ENCODE data around the gene FBXL20. TPM values are rescaled to one million over a fixed set of nuclear protein-coding genes. Genes with fewer than 3 reads are reported as not detected.

The FBXL20 gene
- total and polyA plus RNA-seq, 4 experiments from 2014 or later, result 1.5 to 38.5 (median 19.7) TPM

GRCh38 chr17:39229274-39229913 is 172.0 kb downstream of the FBXL20 start:
- H3K4me3 Mint-ChIP-seq, result no peak overlapping the region
- H3K4me1 Mint-ChIP-seq, result peaks cover 11 to 19% (median 15%) of the 10 kb centered on the region in 4 donors
- Histone ChIP-seq H3K9me3 (ENCODE audit: control insufficient read depth in 1 of 2, low read length in 2 of 2) (no peaks in the 10 kb centered on the region), H3K27ac (ENCODE audit: low read depth, low read length) (no peak overlapping the region), H3K27me3 (ENCODE audit: insufficient read depth, low read length) (peaks cover 11% of the 10 kb centered on the region), H3K4me1 (ENCODE audit: insufficient read depth, low read length) (peaks cover 26% of the 10 kb centered on the region), H3K36me3 (ENCODE audit: insufficient read depth, low read length) (no peaks in the 10 kb centered on the region), H3K4me3 (ENCODE audit: low read length in 2 of 2) (no peak overlapping the region)
- intact Hi-C loops (cut with micrococcal nuclease), result no loop called here
- ChIA-PET POLR2A (ENCODE audit: partially characterized antibody) (no interaction called here), CTCF (ENCODE audit: partially characterized antibody) (interaction anchor here (1.1 to 21.0 kb wide), 2 partner anchors 9 to 22 kb away, joined by 3 to 554 read pairs; partner anchors contain the start of gene RPL19)
- H3K9me3 Mint-ChIP-seq, result no peaks in the 10 kb centered on the region
- no peak overlapping the region for H3K27ac Mint-ChIP-seq
- peaks cover 18 to 36% of the 10 kb centered on the region in 2 donors for H3K27me3 Mint-ChIP-seq
- no peaks in the 10 kb centered on the region for H3K36me3 Mint-ChIP-seq
- DNase-seq, result no peak

- H3K4me3 Mint-ChIP-seq, result peak overlapping the region in 1 of 8 donors; percentile 49
- peaks cover 11 to 29% (median 16%) of the 10 kb centered on the region in 4 donors for H3K4me1 Mint-ChIP-seq
Observed at GRCh38 chr17:39227364-39227919, 174.0 kb downstream of the FBXL20 start.

GRCh38 chr17:39225959-39226683 is 175.3 kb downstream of the FBXL20 start:
- Histone ChIP-seq H3K36me3 (ENCODE audit: insufficient read depth, low read length) (no peaks in the 10 kb centered on the region), H3K27ac (ENCODE audit: low read depth, low read length) (no peak overlapping the region), H3K9me3 (ENCODE audit: control insufficient read depth in 1 of 2, low read length in 2 of 2) (no peaks in the 10 kb centered on the region), H3K27me3 (ENCODE audit: insufficient read depth, low read length) (peaks cover 19% of the 10 kb centered on the region), H3K4me1 (ENCODE audit: insufficient read depth, low read length) (peaks cover 16% of the 10 kb centered on the region), H3K4me3 (ENCODE audit: low read length in 2 of 2) (no peak overlapping the region)
- H3K27ac Mint-ChIP-seq, result peak overlapping the region in 3 of 7 donors; percentile 30 to 54 (median 33)
- H3K9me3 Mint-ChIP-seq, result peaks cover 0 to 2% (median 0%) of the 10 kb centered on the region in 8 donors
- intact Hi-C loops (cut with micrococcal nuclease), result no loop called here
- DNase-seq, result no peak
- H3K27me3 Mint-ChIP-seq, result peaks cover 24 to 38% of the 10 kb centered on the region in 2 donors
- ChIA-PET CTCF (ENCODE audit: partially characterized antibody) (interaction anchor here (1.0 kb wide), 1 partner anchor 13 kb away, joined by 4 read pairs; no protein-coding TSS in a partner anchor), POLR2A (ENCODE audit: partially characterized antibody) (interaction anchor here (0.7 to 2.1 kb wide), 3 partner anchors 10 to 17 kb away, joined by 3 to 5 read pairs (median 4); no protein-coding TSS in a partner anchor)
- no peaks in the 10 kb centered on the region for H3K36me3 Mint-ChIP-seq
- peak overlapping the region; percentile 67 to 84 (median 72) for H3K4me3 Mint-ChIP-seq
- H3K4me1 Mint-ChIP-seq, result peaks cover 4 to 17% (median 7%) of the 10 kb centered on the region in 4 donors

More at GRCh38 chr17:39227364-39227919, 174.0 kb downstream of the FBXL20 start:
- Histone ChIP-seq H3K9me3 (ENCODE audit: control insufficient read depth in 1 of 2, low read length in 2 of 2) (no peaks in the 10 kb centered on the region), H3K27me3 (ENCODE audit: insufficient read depth, low read length) (peaks cover 19% of the 10 kb centered on the region), H3K4me1 (ENCODE audit: insufficient read depth, low read length) (peaks cover 26% of the 10 kb centered on the region), H3K36me3 (ENCODE audit: insufficient read depth, low read length) (no peaks in the 10 kb centered on the region), H3K27ac (ENCODE audit: low read depth, low read length) (no peak overlapping the region), H3K4me3 (ENCODE audit: low read length in 2 of 2) (no peak overlapping the region)
- H3K36me3 Mint-ChIP-seq, result no peaks in the 10 kb centered on the region
- POLR2A ChIA-PET (ENCODE audit: partially characterized antibody), result interaction anchor here (2.1 kb wide), 1 partner anchor 8 kb away, joined by 5 read pairs; no protein-coding TSS in a partner anchor
- H3K27ac Mint-ChIP-seq, result no peak overlapping the region
- H3K9me3 Mint-ChIP-seq, result peaks cover 0 to 2% (median 0%) of the 10 kb centered on the region in 8 donors
- CTCF ChIA-PET (ENCODE audit: partially characterized antibody), result no interaction called here
- intact Hi-C loops (cut with micrococcal nuclease), result no loop called here
- peaks cover 28 to 43% of the 10 kb centered on the region in 2 donors for H3K27me3 Mint-ChIP-seq
- no peak for DNase-seq

GRCh38 chr17:39225308-39225958 is 176.0 kb downstream of the FBXL20 start, which contains the start of gene STAC2:
STAC2 (minus strand) TSS chr17:39225945; CDS start chr17:39225502, 443 bp downstream.
- peak within 1 kb of the TSS in 5 of 7 donors; percentile 30 to 82 (median 54) for H3K27ac Mint-ChIP-seq
- intact Hi-C loops (cut with micrococcal nuclease), result no loop called here
- Histone ChIP-seq H3K36me3 (ENCODE audit: insufficient read depth, low read length) (no peaks in the 10 kb centered on the region), H3K27ac (ENCODE audit: low read depth, low read length) (no peak within 1 kb of the TSS), H3K27me3 (ENCODE audit: insufficient read depth, low read length) (peaks cover 19% of the 10 kb centered on the region), H3K4me3 (ENCODE audit: low read length in 2 of 2) (no peak within 1 kb of the TSS), H3K9me3 (ENCODE audit: control insufficient read depth in 1 of 2, low read length in 2 of 2) (no peaks in the 10 kb centered on the region), H3K4me1 (ENCODE audit: insufficient read depth, low read length) (peaks cover 16% of the 10 kb centered on the region)
- no peak for DNase-seq
- peaks cover 24 to 35% of the 10 kb centered on the region in 2 donors for H3K27me3 Mint-ChIP-seq
- H3K4me1 Mint-ChIP-seq, result peaks cover 4 to 17% (median 7%) of the 10 kb centered on the region in 4 donors
- peak within 1 kb of the TSS; percentile 74 to 84 (median 76) for H3K4me3 Mint-ChIP-seq
- no peaks in the 10 kb centered on the region for H3K36me3 Mint-ChIP-seq
- H3K9me3 Mint-ChIP-seq, result peaks cover 0 to 2% (median 0%) of the 10 kb centered on the region in 8 donors
- POLR2A ChIA-PET (ENCODE audit: partially characterized antibody), result interaction anchor here (1.8 to 2.1 kb wide), 2 partner anchors 10 to 13 kb away, joined by 4 to 5 read pairs; no protein-coding TSS in a partner anchor
- CTCF ChIA-PET (ENCODE audit: partially characterized antibody), result interaction anchor here (1.0 kb wide), 1 partner anchor 14 kb away, joined by 4 read pairs; no protein-coding TSS in a partner anchor

- no peak for DNase-seq
Observed at GRCh38 chr17:39224778-39225307, 176.6 kb downstream of the FBXL20 start.

GRCh38 chr17:39223907-39224777 is 177.3 kb downstream of the FBXL20 start:
- Histone ChIP-seq H3K4me3 (ENCODE audit: low read length in 2 of 2) (no peak overlapping the region), H3K36me3 (ENCODE audit: insufficient read depth, low read length) (no peaks in the 10 kb centered on the region), H3K27me3 (ENCODE audit: insufficient read depth, low read length) (peaks cover 19% of the 10 kb centered on the region), H3K9me3 (ENCODE audit: control insufficient read depth in 1 of 2, low read length in 2 of 2) (no peaks in the 10 kb centered on the region), H3K27ac (ENCODE audit: low read depth, low read length) (no peak overlapping the region), H3K4me1 (ENCODE audit: insufficient read depth, low read length) (peaks cover 16% of the 10 kb centered on the region)
- ChIA-PET POLR2A (ENCODE audit: partially characterized antibody) (no interaction called here), CTCF (ENCODE audit: partially characterized antibody) (interaction anchor here (1.3 to 2.1 kb wide), 2 partner anchors 14 to 18 kb away, joined by 4 to 6 read pairs; no protein-coding TSS in a partner anchor)
- H3K9me3 Mint-ChIP-seq, result peaks cover 0 to 2% (median 0%) of the 10 kb centered on the region in 8 donors
- H3K27ac Mint-ChIP-seq, result peak overlapping the region in 1 of 7 donors; percentile 7
- H3K36me3 Mint-ChIP-seq, result no peaks in the 10 kb centered on the region
- peak overlapping the region in 7 of 8 donors; percentile 17 to 77 (median 66) for H3K4me3 Mint-ChIP-seq
- no peak for DNase-seq
- H3K27me3 Mint-ChIP-seq, result peaks cover 19 to 30% of the 10 kb centered on the region in 2 donors
- H3K4me1 Mint-ChIP-seq, result peaks cover 6 to 17% (median 7%) of the 10 kb centered on the region in 4 donors
- intact Hi-C loops (cut with micrococcal nuclease), result no loop called here

More at GRCh38 chr17:39224778-39225307, 176.6 kb downstream of the FBXL20 start:
- POLR2A ChIA-PET (ENCODE audit: partially characterized antibody), result no interaction called here
- H3K4me3 ChIP-seq (ENCODE audit: low read length in 2 of 2), result no peak overlapping the region
- peak overlapping the region; percentile 62 to 83 (median 76) for H3K4me3 Mint-ChIP-seq
- H3K9me3 Mint-ChIP-seq, result peaks cover 0 to 2% (median 0%) of the 10 kb centered on the region in 8 donors
- H3K27me3 Mint-ChIP-seq, result peaks cover 24 to 35% of the 10 kb centered on the region in 2 donors
- no peaks in the 10 kb centered on the region for H3K9me3 ChIP-seq (ENCODE audit: control insufficient read depth in 1 of 2, low read length in 2 of 2)
- CTCF ChIA-PET (ENCODE audit: partially characterized antibody), result no interaction called here
- no peaks in the 10 kb centered on the region for H3K36me3 ChIP-seq (ENCODE audit: insufficient read depth, low read length)
- peak overlapping the region in 2 of 7 donors; percentile 60 to 82 for H3K27ac Mint-ChIP-seq
- H3K4me1 Mint-ChIP-seq, result peaks cover 4 to 17% (median 7%) of the 10 kb centered on the region in 4 donors
- peaks cover 16% of the 10 kb centered on the region for H3K4me1 ChIP-seq (ENCODE audit: insufficient read depth, low read length)
- H3K27me3 ChIP-seq (ENCODE audit: insufficient read depth, low read length), result peaks cover 19% of the 10 kb centered on the region
- intact Hi-C loops (cut with micrococcal nuclease), result no loop called here
- no peaks in the 10 kb centered on the region for H3K36me3 Mint-ChIP-seq
- no peak overlapping the region for H3K27ac ChIP-seq (ENCODE audit: low read depth, low read length)

Measured in CD4-positive, alpha-beta memory T cell (primary cell).